CD4-positive, alpha-beta T cell treated with Interleukin-15 for 1 hour (primary cell): ENCODE data around the gene IMMP2L.

Experiments used
- DNase-seq: peaks from one replicate; pipeline ENCODE4 v3.0.0-alpha.2; 2020

Gene IMMP2L

GRCh38 chr7:111012799-111013675 is 549.3 kb downstream of the IMMP2L start:
- no peak for DNase-seq

- DNase-seq = no peak
These were observed 550.1 kb downstream of the IMMP2L start for GRCh38 chr7:111012149-111012548.

- DNase-seq = no peak
These were observed 550.8 kb downstream of the IMMP2L start for GRCh38 chr7:111011520-111011919.

GRCh38 chr7:111010798-111011197 is 551.5 kb downstream of the IMMP2L start:
- DNase-seq = no peak

GRCh38 chr7:111009526-111010040 is 552.7 kb downstream of the IMMP2L start:
- DNase-seq = no peak

GRCh38 chr7:111006691-111007090 is 555.6 kb downstream of the IMMP2L start:
- no peak for DNase-seq

GRCh38 chr7:111006040-111006439 is 556.3 kb downstream of the IMMP2L start:
- DNase-seq = no peak

GRCh38 chr7:111005445-111005844 is 556.8 kb downstream of the IMMP2L start:
- no peak for DNase-seq

GRCh38 chr7:111004310-111004901 is 557.9 kb downstream of the IMMP2L start:
- no peak for DNase-seq

- DNase-seq = no peak
These were observed 558.4 kb downstream of the IMMP2L start for GRCh38 chr7:111003883-111004282.

- no peak for DNase-seq
These were observed 568.0 kb downstream of the IMMP2L start for GRCh38 chr7:110994028-110994967.

- no peak for DNase-seq
These were observed 573.3 kb downstream of the IMMP2L start for GRCh38 chr7:110988890-110989501.

GRCh38 chr7:110988348-110988747 is 573.9 kb downstream of the IMMP2L start:
- no peak for DNase-seq

GRCh38 chr7:110987127-110987693 is 575.1 kb downstream of the IMMP2L start:
- no peak for DNase-seq

GRCh38 chr7:110983822-110984456 is 578.4 kb downstream of the IMMP2L start:
- no peak for DNase-seq

- DNase-seq = no peak
These were observed 585.1 kb downstream of the IMMP2L start for GRCh38 chr7:110977127-110977737.

GRCh38 chr7:110975486-110975885 is 586.8 kb downstream of the IMMP2L start:
- no peak for DNase-seq

GRCh38 chr7:110974441-110974840 is 587.9 kb downstream of the IMMP2L start:
- no peak for DNase-seq

GRCh38 chr7:110973196-110973990 is 588.9 kb downstream of the IMMP2L start:
- DNase-seq = no peak

- DNase-seq = no peak
These were observed 597.5 kb downstream of the IMMP2L start for GRCh38 chr7:110964775-110965174.
